HEK293 (cell line): ENCODE measurements around the gene R3HDM2.

Source experiments
- HOXA7 ChIP-seq: sonication (generic); formaldehyde crosslinking; IDR thresholded peaks from 2 replicates; pipeline ENCODE4 v1.8.1; 2022; ENCODE audit warnings: missing genetic modification reagents, borderline replicate concordance
- KLF1 ChIP-seq: fragments of 450-650 bp; formaldehyde crosslinking; IDR thresholded peaks from 2 replicates; pipeline ENCODE4 v1.5.1; 2016; ENCODE audit warnings: missing biosample characterization, missing genetic modification characterization
- SCRT2 ChIP-seq: fragments of 450-650 bp; formaldehyde crosslinking; IDR thresholded peaks from 2 replicates; pipeline ENCODE4 v1.5.1; 2016; ENCODE audit warnings: missing biosample characterization, missing genetic modification characterization
- SP3 ChIP-seq: fragments of 450-650 bp; formaldehyde crosslinking; IDR thresholded peaks from 2 replicates; pipeline ENCODE4 v1.5.1; 2016; ENCODE audit warnings: missing biosample characterization, missing genetic modification characterization
- TCF7L2 ChIP-seq: IDR thresholded peaks from 2 replicates; pipeline ENCODE4 v1.6.1; 2011; ENCODE audit warnings: low read depth, mild to moderate bottlenecking, inconsistent platforms, low read length, moderate library complexity, borderline replicate concordance
- ZBTB7A ChIP-seq: fragments of 450-650 bp; formaldehyde crosslinking; IDR thresholded peaks from 2 replicates; pipeline ENCODE4 v1.5.1; 2016; ENCODE audit warnings: low read depth, missing biosample characterization, missing genetic modification characterization
- ZNF138 ChIP-seq: fragments of 450-650 bp; formaldehyde crosslinking; IDR thresholded peaks from 2 replicates; pipeline ENCODE4 v1.5.1; 2016; ENCODE audit warnings: missing biosample characterization, missing genetic modification characterization, borderline replicate concordance
- ZNF2 ChIP-seq: fragments of 450-650 bp; formaldehyde crosslinking; IDR thresholded peaks from 2 replicates; pipeline ENCODE4 v1.5.1; 2016; ENCODE audit warnings: missing biosample characterization, missing genetic modification characterization
- ZNF585B ChIP-seq: fragments of 450-650 bp; formaldehyde crosslinking; IDR thresholded peaks from 2 replicates; pipeline ENCODE4 v1.5.1; 2016; ENCODE audit warnings: missing biosample characterization, missing genetic modification characterization
- ZNF600 ChIP-seq: fragments of 450-650 bp; formaldehyde crosslinking; IDR thresholded peaks from 2 replicates; pipeline ENCODE4 v1.5.1; 2016; ENCODE audit warnings: missing biosample characterization, missing genetic modification characterization
- ZNF654 ChIP-seq: fragments of 450-650 bp; formaldehyde crosslinking; IDR thresholded peaks from 2 replicates; pipeline ENCODE4 v1.5.1; 2016; ENCODE audit warnings: low read depth, missing biosample characterization, missing genetic modification characterization
- ZNF670 ChIP-seq: fragments of 450-650 bp; formaldehyde crosslinking; IDR thresholded peaks from 2 replicates; pipeline ENCODE4 v1.5.1; 2016; ENCODE audit warnings: missing biosample characterization, missing genetic modification characterization, low read depth
- TF ChIP-seq, protein P1 (sequence below): fragments of 450-650 bp; formaldehyde crosslinking; IDR thresholded peaks from 2 replicates; pipeline ENCODE4 v1.5.1; 2017; ENCODE audit warnings: missing biosample characterization, missing genetic modification characterization
- TF ChIP-seq, protein P2 (sequence below): fragments of 450-650 bp; formaldehyde crosslinking; IDR thresholded peaks from 2 replicates; pipeline ENCODE4 v1.5.1; 2016; ENCODE audit warnings: missing biosample characterization, missing genetic modification characterization
- TF ChIP-seq, protein P3 (sequence below): fragments of 450-650 bp; formaldehyde crosslinking; IDR thresholded peaks from 2 replicates; pipeline ENCODE4 v1.5.1; 2016; ENCODE audit warnings: missing biosample characterization, missing genetic modification characterization
- TF ChIP-seq, protein P4 (sequence below): fragments of 450-650 bp; formaldehyde crosslinking; IDR thresholded peaks from 2 replicates; pipeline ENCODE4 v1.5.1; 2016; ENCODE audit warnings: missing biosample characterization, missing genetic modification characterization
- TF ChIP-seq, protein P5 (sequence below): fragments of 450-650 bp; formaldehyde crosslinking; IDR thresholded peaks from 2 replicates; pipeline ENCODE4 v1.5.1; 2017; ENCODE audit warnings: missing biosample characterization, missing genetic modification characterization

R3HDM2 gene

DNA sequence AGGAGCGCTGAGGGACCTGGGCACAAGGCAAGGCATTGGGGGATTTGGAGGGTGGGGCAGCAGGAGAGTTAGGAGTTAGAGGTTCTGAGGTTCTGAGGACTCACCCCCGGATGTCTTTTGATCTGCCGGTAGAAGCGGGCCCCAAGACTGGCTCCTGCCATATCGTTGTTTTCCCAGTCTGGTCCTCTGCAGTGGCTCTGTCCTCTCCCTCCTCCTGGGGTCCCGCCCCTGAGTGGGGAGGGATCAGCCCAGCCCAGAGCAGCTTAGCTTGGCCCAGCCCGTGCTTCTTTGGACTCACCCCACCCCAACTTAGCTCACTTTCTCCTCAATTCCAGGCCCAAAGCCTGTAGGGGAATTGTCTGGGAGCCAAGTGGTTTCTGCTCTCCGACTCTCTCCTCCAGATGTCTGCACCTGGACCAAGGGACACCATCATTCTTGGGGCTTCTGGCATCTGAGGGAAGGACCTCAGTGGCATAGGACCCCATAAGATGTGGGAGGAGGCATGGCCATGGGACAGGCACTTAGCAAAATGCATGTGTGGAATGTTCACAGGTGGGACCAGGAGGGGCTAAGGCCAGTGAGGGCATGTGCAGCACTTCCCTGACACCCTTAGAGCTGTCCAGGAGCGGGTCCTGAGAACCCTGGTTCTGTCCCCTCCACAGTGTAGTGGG, 193.8 kb downstream of the R3HDM2 start (continued):
- TF ChIP-seq, protein P1, sequence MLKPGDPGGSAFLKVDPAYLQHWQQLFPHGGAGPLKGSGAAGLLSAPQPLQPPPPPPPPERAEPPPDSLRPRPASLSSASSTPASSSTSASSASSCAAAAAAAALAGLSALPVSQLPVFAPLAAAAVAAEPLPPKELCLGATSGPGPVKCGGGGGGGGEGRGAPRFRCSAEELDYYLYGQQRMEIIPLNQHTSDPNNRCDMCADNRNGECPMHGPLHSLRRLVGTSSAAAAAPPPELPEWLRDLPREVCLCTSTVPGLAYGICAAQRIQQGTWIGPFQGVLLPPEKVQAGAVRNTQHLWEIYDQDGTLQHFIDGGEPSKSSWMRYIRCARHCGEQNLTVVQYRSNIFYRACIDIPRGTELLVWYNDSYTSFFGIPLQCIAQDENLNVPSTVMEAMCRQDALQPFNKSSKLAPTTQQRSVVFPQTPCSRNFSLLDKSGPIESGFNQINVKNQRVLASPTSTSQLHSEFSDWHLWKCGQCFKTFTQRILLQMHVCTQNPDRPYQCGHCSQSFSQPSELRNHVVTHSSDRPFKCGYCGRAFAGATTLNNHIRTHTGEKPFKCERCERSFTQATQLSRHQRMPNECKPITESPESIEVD, result no peak
- TF ChIP-seq HOXA7 (CRISPR knock-in tag), result no peak
- TF ChIP-seq SP3 (tag by site-specific recombination), result peak; percentile 41; the same call in 1 of the 2 replicates
- TF ChIP-seq KLF1 (tag by site-specific recombination), result peak; percentile 80
- TF ChIP-seq TCF7L2, result no peak
- TF ChIP-seq, protein P2, sequence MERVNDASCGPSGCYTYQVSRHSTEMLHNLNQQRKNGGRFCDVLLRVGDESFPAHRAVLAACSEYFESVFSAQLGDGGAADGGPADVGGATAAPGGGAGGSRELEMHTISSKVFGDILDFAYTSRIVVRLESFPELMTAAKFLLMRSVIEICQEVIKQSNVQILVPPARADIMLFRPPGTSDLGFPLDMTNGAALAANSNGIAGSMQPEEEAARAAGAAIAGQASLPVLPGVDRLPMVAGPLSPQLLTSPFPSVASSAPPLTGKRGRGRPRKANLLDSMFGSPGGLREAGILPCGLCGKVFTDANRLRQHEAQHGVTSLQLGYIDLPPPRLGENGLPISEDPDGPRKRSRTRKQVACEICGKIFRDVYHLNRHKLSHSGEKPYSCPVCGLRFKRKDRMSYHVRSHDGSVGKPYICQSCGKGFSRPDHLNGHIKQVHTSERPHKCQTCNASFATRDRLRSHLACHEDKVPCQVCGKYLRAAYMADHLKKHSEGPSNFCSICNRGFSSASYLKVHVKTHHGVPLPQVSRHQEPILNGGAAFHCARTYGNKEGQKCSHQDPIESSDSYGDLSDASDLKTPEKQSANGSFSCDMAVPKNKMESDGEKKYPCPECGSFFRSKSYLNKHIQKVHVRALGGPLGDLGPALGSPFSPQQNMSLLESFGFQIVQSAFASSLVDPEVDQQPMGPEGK (tag by site-specific recombination), result peak; percentile 33; the same call in 1 of the 2 replicates
- TF ChIP-seq, protein P3, sequence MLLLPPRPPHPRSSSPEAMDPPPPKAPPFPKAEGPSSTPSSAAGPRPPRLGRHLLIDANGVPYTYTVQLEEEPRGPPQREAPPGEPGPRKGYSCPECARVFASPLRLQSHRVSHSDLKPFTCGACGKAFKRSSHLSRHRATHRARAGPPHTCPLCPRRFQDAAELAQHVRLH (tag by site-specific recombination), result no peak
- no peak for TF ChIP-seq ZNF138 (tag by site-specific recombination)
- peak; percentile 55 for TF ChIP-seq ZNF600 (tag by site-specific recombination)
- no peak for TF ChIP-seq ZNF2
- TF ChIP-seq ZNF585B (tag by site-specific recombination), result no peak
- TF ChIP-seq, protein P4, sequence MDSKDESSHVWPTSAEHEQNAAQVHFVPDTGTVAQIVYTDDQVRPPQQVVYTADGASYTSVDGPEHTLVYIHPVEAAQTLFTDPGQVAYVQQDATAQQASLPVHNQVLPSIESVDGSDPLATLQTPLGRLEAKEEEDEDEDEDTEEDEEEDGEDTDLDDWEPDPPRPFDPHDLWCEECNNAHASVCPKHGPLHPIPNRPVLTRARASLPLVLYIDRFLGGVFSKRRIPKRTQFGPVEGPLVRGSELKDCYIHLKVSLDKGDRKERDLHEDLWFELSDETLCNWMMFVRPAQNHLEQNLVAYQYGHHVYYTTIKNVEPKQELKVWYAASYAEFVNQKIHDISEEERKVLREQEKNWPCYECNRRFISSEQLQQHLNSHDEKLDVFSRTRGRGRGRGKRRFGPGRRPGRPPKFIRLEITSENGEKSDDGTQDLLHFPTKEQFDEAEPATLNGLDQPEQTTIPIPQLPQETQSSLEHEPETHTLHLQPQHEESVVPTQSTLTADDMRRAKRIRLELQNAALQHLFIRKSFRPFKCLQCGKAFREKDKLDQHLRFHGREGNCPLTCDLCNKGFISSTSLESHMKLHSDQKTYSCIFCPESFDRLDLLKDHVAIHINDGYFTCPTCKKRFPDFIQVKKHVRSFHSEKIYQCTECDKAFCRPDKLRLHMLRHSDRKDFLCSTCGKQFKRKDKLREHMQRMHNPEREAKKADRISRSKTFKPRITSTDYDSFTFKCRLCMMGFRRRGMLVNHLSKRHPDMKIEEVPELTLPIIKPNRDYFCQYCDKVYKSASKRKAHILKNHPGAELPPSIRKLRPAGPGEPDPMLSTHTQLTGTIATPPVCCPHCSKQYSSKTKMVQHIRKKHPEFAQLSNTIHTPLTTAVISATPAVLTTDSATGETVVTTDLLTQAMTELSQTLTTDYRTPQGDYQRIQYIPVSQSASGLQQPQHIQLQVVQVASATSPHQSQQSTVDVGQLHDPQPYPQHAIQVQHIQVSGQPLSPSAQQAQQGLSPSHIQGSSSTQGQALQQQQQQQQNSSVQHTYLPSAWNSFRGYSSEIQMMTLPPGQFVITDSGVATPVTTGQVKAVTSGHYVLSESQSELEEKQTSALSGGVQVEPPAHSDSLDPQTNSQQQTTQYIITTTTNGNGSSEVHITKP (tag by site-specific recombination), result 0 out of 2 replicates have a peak, but pooled peaks have one; percentile 27
- peak; percentile 65 for TF ChIP-seq SCRT2 (tag by site-specific recombination)
- TF ChIP-seq, protein P5, sequence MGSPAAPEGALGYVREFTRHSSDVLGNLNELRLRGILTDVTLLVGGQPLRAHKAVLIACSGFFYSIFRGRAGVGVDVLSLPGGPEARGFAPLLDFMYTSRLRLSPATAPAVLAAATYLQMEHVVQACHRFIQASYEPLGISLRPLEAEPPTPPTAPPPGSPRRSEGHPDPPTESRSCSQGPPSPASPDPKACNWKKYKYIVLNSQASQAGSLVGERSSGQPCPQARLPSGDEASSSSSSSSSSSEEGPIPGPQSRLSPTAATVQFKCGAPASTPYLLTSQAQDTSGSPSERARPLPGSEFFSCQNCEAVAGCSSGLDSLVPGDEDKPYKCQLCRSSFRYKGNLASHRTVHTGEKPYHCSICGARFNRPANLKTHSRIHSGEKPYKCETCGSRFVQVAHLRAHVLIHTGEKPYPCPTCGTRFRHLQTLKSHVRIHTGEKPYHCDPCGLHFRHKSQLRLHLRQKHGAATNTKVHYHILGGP (tag by site-specific recombination), result no peak
- no peak for TF ChIP-seq ZNF654
- no peak for TF ChIP-seq ZBTB7A (tag by site-specific recombination)
- TF ChIP-seq ZNF670 (tag by site-specific recombination), result no peak
